IgD-negative memory B cell (primary cell): ENCODE measurements around the gene CPSF3. TPM values are rescaled to one million over a fixed set of nuclear protein-coding genes. Genes with fewer than 3 reads are reported as not detected.

Experiments
- H3K27ac Mint-ChIP-seq, 3 donors: one replicate each; pipeline ENCODE4 v1.8.0; 2020 to 2022; ENCODE audit warnings: mild to moderate bottlenecking in 3 of 3, mixed read lengths in 3 of 3, moderate library complexity in 1 of 3
- H3K27me3 Mint-ChIP-seq: one replicate; pipeline ENCODE4 v1.8.0; 2021; ENCODE audit warnings: mixed read lengths
- H3K36me3 Mint-ChIP-seq: one replicate; pipeline ENCODE4 v1.8.0; 2020; ENCODE audit warnings: mild to moderate bottlenecking, mixed read lengths
- H3K4me1 Mint-ChIP-seq, 3 donors: one replicate each; pipeline ENCODE4 v1.8.0; 2020 to 2022; ENCODE audit warnings: mixed read lengths in 3 of 3, mild to moderate bottlenecking in 1 of 3
- H3K4me3 Mint-ChIP-seq, 4 donors: one replicate each; pipeline ENCODE4 v1.8.0; 2020 to 2022; ENCODE audit warnings: mild to moderate bottlenecking in 4 of 4, mixed read lengths in 4 of 4, moderate library complexity in 3 of 4
- H3K9me3 Mint-ChIP-seq, 3 donors: one replicate each; pipeline ENCODE4 v1.8.0; 2020 to 2021; ENCODE audit warnings: mixed read lengths in 3 of 3, mild to moderate bottlenecking in 1 of 3
- polyA plus RNA-seq: library from polyadenylated mRNA; unstranded; fragments of 300-500 nt; fragmentation: Illumina TruSeq; gene quantifications from one replicate; pipeline ENCODE4 v1.2.3, GENCODE V29; 2021

Gene CPSF3
- polyA plus RNA-seq, 1 donor from 2014 or later = 21.9 TPM

DNA sequence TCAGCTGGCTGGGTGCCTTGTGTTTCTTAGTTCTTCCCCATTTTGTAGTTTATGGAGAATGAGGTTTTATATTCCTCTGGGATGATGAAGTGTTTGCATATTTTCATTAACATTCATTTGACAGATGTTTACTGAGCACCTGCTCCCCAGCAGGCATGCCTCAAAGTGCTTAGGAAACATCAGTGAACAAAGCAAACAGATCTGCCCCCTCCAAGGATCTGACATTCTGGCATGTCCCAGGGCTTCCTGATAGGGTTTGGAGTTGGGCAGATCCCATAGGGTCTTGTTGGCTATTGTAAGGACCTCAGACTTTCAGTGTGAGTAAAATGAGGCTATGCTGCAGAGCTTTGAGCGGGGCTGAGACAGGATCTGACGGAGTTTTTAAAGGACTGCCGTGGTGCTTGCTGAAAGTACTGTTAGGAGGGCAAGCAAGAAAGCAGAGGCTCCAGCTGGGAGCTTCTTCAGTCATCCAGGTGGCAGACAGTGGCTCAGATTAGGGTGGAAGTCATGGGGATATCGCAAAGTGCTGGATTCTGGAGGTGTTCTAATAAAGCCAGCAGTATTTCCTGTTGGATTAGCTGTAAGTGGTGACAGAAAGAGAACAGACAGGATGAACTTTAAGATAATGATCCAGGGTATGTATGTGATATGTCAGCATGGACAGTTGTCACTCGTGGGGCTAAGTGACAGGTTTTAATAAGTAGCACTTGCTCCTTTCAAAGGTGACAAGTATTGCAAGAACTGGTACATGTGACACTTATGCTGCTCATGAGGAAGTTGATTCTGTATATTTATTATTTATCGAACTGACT lies 39.6 kb downstream of the CPSF3 start:
- peaks cover 0 to 9% (median 0%) of the 10 kb centered on the region in 3 donors for H3K4me1 Mint-ChIP-seq
- H3K36me3 Mint-ChIP-seq = peaks cover 3% of the 10 kb centered on the region
- no peaks in the 10 kb centered on the region for H3K9me3 Mint-ChIP-seq
- H3K4me3 Mint-ChIP-seq = no peak overlapping the region
- H3K27ac Mint-ChIP-seq = no peak overlapping the region
- H3K27me3 Mint-ChIP-seq = no peaks in the 10 kb centered on the region

DNA sequence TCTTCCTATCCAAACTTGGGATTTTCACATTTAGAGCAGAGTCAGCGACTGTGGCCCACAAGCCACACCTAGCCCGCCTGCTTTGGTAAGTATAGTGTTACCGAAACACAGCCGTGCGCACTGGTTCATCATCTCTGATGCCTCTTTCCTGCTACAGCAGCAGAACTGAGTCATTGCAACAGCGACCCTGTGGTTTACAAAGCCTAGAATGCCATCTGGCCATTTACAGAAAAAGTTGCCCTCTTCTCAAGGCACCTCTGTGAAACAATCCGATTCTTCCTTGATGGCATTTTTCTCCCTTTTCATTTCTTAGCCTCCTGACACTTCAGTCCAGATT lies 40.2 kb downstream of the CPSF3 start:
- Mint-ChIP-seq H3K9me3 (no peaks in the 10 kb centered on the region), H3K4me1 (peaks cover 0 to 9% (median 0%) of the 10 kb centered on the region in 3 donors), H3K36me3 (peaks cover 3% of the 10 kb centered on the region), H3K27me3 (no peaks in the 10 kb centered on the region), H3K4me3 (no peak overlapping the region), H3K27ac (peak overlapping the region in 1 of 3 donors; percentile 94)

DNA sequence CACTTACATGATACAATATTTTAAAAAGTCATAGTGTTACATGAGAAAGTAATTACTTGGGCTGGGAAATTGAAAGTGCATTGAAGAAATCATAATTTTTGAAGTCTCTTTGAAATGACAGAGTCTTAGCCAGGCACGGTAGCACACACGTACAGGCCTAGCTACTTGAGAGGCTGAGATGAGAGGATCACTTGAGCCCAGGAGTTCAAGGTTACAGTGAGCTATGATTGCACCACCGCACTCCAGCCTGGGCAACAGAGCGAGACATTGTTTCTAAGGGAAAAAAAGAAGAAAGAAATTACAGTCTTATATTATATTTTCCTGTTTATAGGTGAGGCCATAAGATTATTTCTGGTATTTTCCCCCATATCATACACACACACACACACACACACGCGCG lies 41.7 kb downstream of the CPSF3 start:
- H3K4me3 Mint-ChIP-seq = no peak overlapping the region
- no peaks in the 10 kb centered on the region for H3K27me3 Mint-ChIP-seq
- H3K27ac Mint-ChIP-seq = no peak overlapping the region
- H3K9me3 Mint-ChIP-seq = no peaks in the 10 kb centered on the region
- peaks cover 0 to 9% (median 0%) of the 10 kb centered on the region in 3 donors for H3K4me1 Mint-ChIP-seq
- H3K36me3 Mint-ChIP-seq = peaks cover 3% of the 10 kb centered on the region

DNA sequence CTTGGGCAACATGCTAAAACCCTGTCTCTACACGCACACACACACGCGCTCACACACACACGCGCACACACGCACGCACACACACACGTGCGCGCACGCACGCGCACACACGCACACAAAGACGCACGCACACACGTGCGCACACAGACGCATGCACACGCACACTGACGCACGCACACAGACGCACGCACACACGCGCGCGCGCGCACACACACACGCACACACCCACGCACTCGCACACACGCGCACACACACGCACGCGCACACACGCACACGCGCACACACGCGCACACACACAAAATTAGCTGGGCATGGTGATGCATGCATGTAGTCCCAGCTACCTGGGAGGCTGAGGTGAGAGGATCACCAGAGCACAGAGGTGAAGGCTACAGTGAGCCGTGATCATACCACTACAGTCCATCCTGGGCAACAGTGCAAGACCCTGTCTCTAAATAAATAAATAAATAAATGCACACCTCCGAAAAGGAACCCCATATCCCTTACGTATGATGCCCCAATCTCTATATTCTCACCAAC lies 42.8 kb downstream of the CPSF3 start:
- H3K27ac Mint-ChIP-seq = no peak overlapping the region
- no peak overlapping the region for H3K4me3 Mint-ChIP-seq
- H3K4me1 Mint-ChIP-seq = peaks cover 0 to 9% (median 0%) of the 10 kb centered on the region in 3 donors
- no peaks in the 10 kb centered on the region for H3K27me3 Mint-ChIP-seq
- H3K9me3 Mint-ChIP-seq = no peaks in the 10 kb centered on the region
- H3K36me3 Mint-ChIP-seq = peaks cover 3% of the 10 kb centered on the region

DNA sequence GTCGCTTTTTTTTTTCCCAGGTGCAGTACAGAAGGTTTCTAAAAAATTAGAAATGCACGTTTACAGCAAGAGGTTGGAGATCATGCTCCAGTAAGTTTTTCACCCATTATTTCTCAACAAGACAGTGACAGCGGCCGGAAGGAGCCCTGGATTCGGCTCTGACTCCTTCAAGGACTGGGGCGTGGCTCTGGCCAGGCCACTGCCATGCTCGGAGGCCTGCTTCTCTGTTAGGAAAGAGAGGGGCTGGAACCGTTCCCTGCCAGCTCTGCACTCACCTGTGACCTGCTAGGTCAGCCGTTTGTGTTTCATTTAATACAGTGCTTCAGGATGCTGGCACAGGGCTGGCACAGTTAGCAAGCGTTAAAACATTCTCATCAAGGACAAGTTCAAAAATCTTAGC lies 44.2 kb downstream of the CPSF3 start:
- Mint-ChIP-seq H3K4me3 (no peak overlapping the region), H3K27ac (no peak overlapping the region), H3K27me3 (no peaks in the 10 kb centered on the region), H3K4me1 (peaks cover 0 to 11% (median 3%) of the 10 kb centered on the region in 3 donors), H3K9me3 (no peaks in the 10 kb centered on the region), H3K36me3 (no peaks in the 10 kb centered on the region)

DNA sequence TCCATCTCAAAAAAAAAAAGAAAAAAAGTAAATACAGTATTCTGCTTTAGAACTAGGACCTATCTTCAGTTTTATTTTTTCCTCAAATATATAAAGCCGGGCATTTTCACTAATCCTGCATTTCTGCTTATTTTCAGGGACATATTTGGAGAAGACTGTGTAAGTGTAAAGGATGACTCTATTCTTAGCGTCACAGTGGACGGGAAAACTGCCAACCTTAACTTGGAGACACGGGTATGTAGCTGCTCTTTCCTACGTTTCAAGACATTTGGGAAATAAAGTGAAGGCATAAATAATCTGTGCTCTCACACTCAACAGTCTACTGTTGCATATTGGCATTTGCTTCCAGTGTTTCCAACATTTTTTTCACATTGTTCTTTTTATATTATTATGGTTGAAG lies 47.8 kb downstream of the CPSF3 start:
- Mint-ChIP-seq H3K27me3 (no peaks in the 10 kb centered on the region), H3K27ac (no peak overlapping the region), H3K4me3 (peak overlapping the region in 1 of 4 donors; percentile 40), H3K9me3 (no peaks in the 10 kb centered on the region), H3K4me1 (peaks cover 9 to 17% (median 15%) of the 10 kb centered on the region in 3 donors), H3K36me3 (peaks cover 2% of the 10 kb centered on the region)

DNA sequence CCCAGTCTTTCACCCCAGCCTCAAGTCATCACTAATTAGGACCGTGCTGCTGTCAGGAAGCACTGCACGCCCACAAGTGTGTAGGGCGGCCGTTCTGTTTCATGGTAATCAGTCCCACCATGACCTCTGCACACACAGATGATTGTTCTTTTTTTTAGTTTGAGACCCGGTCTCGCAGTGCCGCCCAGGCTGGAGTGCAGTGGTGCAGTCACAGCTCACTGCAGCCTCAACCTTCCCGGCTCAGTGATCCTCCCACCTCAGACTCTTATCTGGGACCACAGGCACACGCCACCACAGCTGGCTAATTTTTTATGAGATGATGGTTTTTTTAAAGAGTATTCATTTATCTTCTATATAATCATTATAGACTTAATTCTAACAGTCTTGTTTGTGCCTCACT lies 49.1 kb downstream of the CPSF3 start:
- H3K4me3 Mint-ChIP-seq = peak overlapping the region; percentile 58 to 89 (median 86)
- peak overlapping the region in 2 of 3 donors; percentile 37 to 85 for H3K27ac Mint-ChIP-seq
- peaks cover 2% of the 10 kb centered on the region for H3K36me3 Mint-ChIP-seq

DNA sequence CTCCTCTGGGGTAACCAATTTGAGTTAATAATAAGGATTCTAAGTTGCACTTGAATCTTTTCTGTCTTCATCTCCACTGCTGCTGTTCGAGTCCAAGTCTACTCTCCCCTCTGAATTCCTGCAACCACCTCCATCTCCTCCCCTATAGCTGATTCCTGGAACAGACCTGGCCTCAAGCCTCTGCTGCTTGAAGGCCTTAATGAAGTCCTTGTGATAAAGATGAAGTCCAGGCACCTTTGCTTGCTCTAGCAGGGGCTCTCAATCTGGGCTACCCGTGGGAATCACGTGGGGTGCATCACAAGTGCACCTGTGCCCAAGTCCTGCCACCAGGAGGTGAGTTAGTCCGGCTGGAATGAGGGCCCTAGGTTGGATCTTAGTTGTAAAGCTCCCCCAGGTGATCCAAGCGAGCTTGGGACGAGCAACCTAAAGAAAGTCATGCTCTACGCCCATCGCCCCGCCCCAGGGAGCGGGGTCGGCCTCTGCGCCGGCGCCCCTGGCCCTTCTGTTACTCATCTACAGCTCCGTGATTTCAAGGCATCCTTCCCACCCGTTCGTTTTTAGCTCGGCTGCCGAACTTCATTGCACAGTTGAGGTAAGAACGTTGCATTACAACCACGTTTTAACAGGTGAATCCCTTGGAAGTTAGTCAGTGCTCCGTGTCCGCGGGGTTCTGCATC lies 50.0 kb downstream of the CPSF3 start:
- no peaks in the 10 kb centered on the region for H3K27me3 Mint-ChIP-seq
- H3K4me3 Mint-ChIP-seq = peak overlapping the region; percentile 83 to 91 (median 88)
- H3K36me3 Mint-ChIP-seq = peaks cover 2% of the 10 kb centered on the region
- no peaks in the 10 kb centered on the region for H3K9me3 Mint-ChIP-seq
- peak overlapping the region; percentile 64 to 93 (median 89) for H3K27ac Mint-ChIP-seq
- peaks cover 21 to 35% (median 26%) of the 10 kb centered on the region in 3 donors for H3K4me1 Mint-ChIP-seq

More for the DNA sequence above, 49.1 kb downstream of the CPSF3 start:
- Mint-ChIP-seq H3K9me3 (no peaks in the 10 kb centered on the region), H3K27me3 (no peaks in the 10 kb centered on the region), H3K4me1 (peaks cover 17 to 27% (median 22%) of the 10 kb centered on the region in 3 donors)

DNA sequence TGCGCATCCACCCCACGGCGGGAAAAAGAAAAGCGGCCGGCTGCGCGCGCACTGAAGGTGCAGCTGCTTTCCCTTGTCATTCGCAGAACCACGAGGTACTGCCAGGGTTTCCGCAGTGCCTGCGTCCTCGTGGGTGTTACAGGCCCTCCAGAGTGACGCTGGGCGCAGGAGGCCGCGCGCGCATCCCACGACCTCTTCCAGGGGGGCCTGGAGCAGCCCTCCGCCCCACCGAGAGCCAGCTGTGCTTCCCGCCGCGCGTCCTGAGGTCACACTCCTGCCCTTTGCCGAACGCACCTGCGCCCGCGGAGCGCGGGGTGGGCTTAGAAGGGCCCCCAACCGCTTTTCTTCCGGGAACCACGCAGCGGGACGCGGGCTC lies 50.5 kb downstream of the CPSF3 start:
- Mint-ChIP-seq H3K27ac (peak overlapping the region; percentile 64 to 93 (median 89)), H3K4me3 (peak overlapping the region; percentile 83 to 91 (median 88)), H3K9me3 (no peaks in the 10 kb centered on the region), H3K4me1 (peaks cover 26 to 38% (median 29%) of the 10 kb centered on the region in 3 donors), H3K36me3 (peaks cover 2% of the 10 kb centered on the region), H3K27me3 (no peaks in the 10 kb centered on the region)

DNA sequence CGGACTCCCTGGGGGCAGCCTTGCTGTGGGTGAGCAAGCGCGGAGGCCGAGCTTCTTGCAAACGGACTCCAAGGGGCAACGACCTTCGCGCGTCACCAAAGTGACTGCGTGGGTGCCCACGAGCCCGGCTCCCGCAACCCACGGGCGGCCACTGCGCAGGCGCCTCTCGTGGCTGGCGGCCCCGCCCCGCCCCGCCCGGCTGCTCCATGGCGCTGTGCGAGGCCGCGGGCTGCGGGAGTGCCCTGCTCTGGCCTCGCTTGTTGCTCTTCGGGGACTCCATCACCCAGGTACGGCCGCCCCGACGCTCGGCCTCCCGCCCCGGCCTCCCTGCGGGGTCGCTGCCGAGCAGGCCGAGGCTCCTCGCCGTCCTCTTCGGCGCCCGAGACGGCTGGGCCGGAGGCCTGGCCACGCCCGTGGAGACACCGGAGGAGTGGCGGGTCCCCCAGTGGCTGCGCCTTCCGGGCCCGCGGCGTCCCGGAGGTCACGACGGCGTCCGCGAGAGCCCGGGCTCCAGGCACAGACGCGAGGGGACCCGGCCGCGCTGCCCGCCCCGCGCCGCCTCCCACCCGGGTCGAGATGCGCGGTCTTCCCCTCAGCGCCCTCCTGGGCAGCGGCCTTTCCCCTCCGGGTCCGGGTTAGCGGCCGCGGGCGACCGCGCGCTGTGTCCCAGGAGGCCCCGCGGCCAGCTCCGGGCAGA lies 51.1 kb downstream of the CPSF3 start, which contains the start of gene IAH1:
IAH1 (plus strand) TSS at position 191 of the 697 bp plus-strand sequence; CDS start at position 207, 16 bp downstream.
- Mint-ChIP-seq H3K36me3 (peaks cover 2% of the 10 kb centered on the region), H3K27me3 (no peaks in the 10 kb centered on the region), H3K9me3 (no peaks in the 10 kb centered on the region), H3K27ac (peak within 1 kb of the TSS; percentile 87 to 93 (median 89)), H3K4me3 (peak within 1 kb of the TSS; percentile 83 to 91 (median 88)), H3K4me1 (peaks cover 30 to 38% (median 33%) of the 10 kb centered on the region in 3 donors)

DNA sequence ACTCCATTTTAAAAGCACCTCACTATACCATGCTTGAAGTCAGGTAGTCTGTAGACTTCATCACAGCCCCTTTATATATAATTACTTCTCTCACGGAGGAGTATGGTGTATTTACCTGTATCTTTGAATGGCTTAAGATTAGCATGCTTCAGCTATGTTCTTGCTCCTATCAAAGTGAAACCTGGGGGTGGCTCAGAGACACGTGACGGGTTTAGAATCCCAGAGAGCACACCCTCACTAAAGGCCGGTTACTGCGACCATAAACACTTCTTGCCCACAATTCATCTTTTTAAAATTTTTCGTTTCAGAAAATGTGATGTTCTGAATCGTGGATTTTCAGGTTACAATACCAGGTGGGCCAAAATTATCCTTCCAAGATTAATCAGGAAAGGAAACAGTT lies 54.5 kb downstream of the CPSF3 start:
- no peaks in the 10 kb centered on the region for H3K27me3 Mint-ChIP-seq
- peaks cover 30 to 46% (median 39%) of the 10 kb centered on the region in 3 donors for H3K4me1 Mint-ChIP-seq
- peak overlapping the region in 1 of 4 donors; percentile 89 for H3K4me3 Mint-ChIP-seq

DNA sequence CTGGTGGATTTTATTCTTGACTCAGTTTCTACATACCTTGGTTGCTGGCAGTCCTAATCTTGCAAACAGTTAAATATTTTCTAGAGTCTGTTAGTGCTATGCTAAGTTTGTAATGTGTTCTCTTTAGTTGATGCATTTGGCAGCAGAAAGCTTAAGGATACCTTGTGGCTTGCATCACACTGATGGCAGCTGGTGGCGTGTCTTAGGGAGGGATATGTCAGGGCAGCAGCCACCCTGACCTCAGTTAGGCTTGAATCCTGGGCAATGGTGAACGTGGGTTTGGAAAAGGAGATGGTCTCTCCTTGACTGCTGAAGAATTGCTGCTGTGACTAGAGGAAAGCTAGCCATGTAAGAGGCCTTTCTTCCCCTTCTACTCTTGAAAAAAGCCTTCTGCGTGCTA lies 55.1 kb downstream of the CPSF3 start:
- Mint-ChIP-seq H3K36me3 (peaks cover 2% of the 10 kb centered on the region), H3K4me1 (peaks cover 30 to 40% (median 35%) of the 10 kb centered on the region in 3 donors), H3K9me3 (no peaks in the 10 kb centered on the region), H3K4me3 (no peak overlapping the region), H3K27ac (peak overlapping the region in 1 of 3 donors; percentile 40), H3K27me3 (no peaks in the 10 kb centered on the region)

More for the DNA sequence above, 54.5 kb downstream of the CPSF3 start:
- H3K9me3 Mint-ChIP-seq = no peaks in the 10 kb centered on the region
- peaks cover 2% of the 10 kb centered on the region for H3K36me3 Mint-ChIP-seq
- H3K27ac Mint-ChIP-seq = peak overlapping the region in 1 of 3 donors; percentile 46

DNA sequence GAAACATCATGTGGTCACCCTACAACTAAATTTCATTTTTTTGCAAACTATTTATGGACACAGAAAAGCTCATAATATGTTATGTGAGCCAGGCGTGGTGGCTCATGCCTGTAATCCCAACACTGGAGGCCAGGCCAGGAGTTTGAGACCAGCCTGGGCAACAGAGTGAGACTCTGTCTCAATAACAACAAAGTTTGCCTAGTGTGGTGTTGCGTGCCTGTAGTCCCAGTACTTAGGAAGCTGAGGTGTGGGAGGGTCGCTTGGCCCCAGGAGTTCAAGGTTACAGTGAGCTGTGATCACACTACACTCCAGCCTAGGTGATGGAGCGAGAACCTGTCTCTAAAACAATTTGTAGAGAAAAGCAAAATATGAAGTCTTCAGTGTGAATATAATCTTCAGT lies 56.7 kb downstream of the CPSF3 start:
- Mint-ChIP-seq H3K36me3 (peaks cover 4% of the 10 kb centered on the region), H3K9me3 (no peaks in the 10 kb centered on the region), H3K4me3 (peak overlapping the region in 1 of 4 donors; percentile 23), H3K27me3 (no peaks in the 10 kb centered on the region), H3K4me1 (peaks cover 30 to 38% (median 33%) of the 10 kb centered on the region in 3 donors), H3K27ac (peak overlapping the region in 2 of 3 donors; percentile 56 to 78)

DNA sequence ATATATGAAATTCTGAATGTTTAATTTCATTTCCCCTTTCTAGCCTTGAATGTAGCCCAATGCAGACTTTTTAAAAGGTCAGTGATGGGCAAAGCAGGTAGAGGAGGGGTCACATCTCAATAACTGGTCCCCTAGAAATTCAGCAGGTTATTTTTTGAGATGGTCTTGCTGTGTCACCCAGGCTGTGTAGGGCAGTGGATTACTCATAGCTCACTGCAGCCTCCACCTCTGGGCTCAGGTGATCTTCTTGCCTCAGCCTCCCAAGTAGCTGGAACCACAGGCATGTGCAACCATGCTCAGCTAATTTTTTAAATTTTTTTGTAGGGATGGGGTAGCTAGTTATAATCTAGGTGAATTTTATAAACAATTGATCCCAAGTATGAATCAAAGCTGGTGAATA lies 59.7 kb downstream of the CPSF3 start:
- no peaks in the 10 kb centered on the region for H3K27me3 Mint-ChIP-seq
- no peak overlapping the region for H3K27ac Mint-ChIP-seq
- no peaks in the 10 kb centered on the region for H3K9me3 Mint-ChIP-seq
- no peak overlapping the region for H3K4me3 Mint-ChIP-seq
- peaks cover 13 to 19% (median 17%) of the 10 kb centered on the region in 3 donors for H3K4me1 Mint-ChIP-seq
- H3K36me3 Mint-ChIP-seq = peaks cover 4% of the 10 kb centered on the region
